ENCODE data around the gene NRF1. TPM values are rescaled to one million over a fixed set of nuclear protein-coding genes. Genes with fewer than 3 reads are reported as not detected.

NRF1 gene
- total RNA-seq, 1 experiment from 2014 or later = 23.2 TPM

- Histone ChIP-seq H3K4me2 (no peak overlapping the region), H4K20me1 (ENCODE audit: insufficient read depth) (no peaks in the 10 kb centered on the region), H3K79me2 (ENCODE audit: low read depth) (peaks cover 6% of the 10 kb centered on the region; the same call in 1 of the 2 replicates), H3K27me3 (ENCODE audit: insufficient read depth, low read depth) (no peaks in the 10 kb centered on the region), H3K9me2 (ENCODE audit: insufficient read depth) (no peaks in the 10 kb centered on the region), H3F3A (ENCODE audit: insufficient read depth, low read depth) (peaks cover 19% of the 10 kb centered on the region), H3K36me3 (ENCODE audit: low read depth) (peaks cover 4% of the 10 kb centered on the region; the same call in 1 of the 2 replicates), H3K9me3 (ENCODE audit: insufficient read depth, low read depth) (no peaks in the 10 kb centered on the region), H3K4me3 (no peak overlapping the region), H3K27ac (no peak overlapping the region), H2AFZ (no peak overlapping the region), H3K4me1 (replicated peaks; ENCODE audit: insufficient read depth) (peaks cover 17% of the 10 kb centered on the region)
- CTCF ChIA-PET = no interaction called here
- DNase-seq = no peak
- POLR2A ChIA-PET (ENCODE audit: unreplicated experiment) = no interaction called here
- BruUV-seq (replicated peaks) = no TSS peak
- intact Hi-C loops (cut with micrococcal nuclease; ENCODE audit: unreplicated experiment) = loop anchor here (5.0 to 10.0 kb wide), 2 partner anchors 287 to 360 kb away; partner anchors contain the start of gene UBE2H
- no peak for TF ChIP-seq CTCF (conservative IDR thresholded peaks at IDR 0.05)
- TF ChIP-seq EZH2 (IDR thresholded peaks at IDR 0.05; ENCODE audit: low read depth) = no peak
Observed at GRCh38 chr7:129667551-129667950, 56.0 kb downstream of the NRF1 start.

- Histone ChIP-seq H3K4me2 (no peak overlapping the region), H2AFZ (no peak overlapping the region), H3K79me2 (ENCODE audit: low read depth) (peaks cover 6% of the 10 kb centered on the region; the same call in 1 of the 2 replicates), H3K36me3 (ENCODE audit: low read depth) (peaks cover 10% of the 10 kb centered on the region; the same call in 1 of the 2 replicates), H3K4me1 (replicated peaks; ENCODE audit: insufficient read depth) (peaks cover 8% of the 10 kb centered on the region), H3K9me3 (ENCODE audit: insufficient read depth, low read depth) (no peaks in the 10 kb centered on the region; the same call in 1 of the 2 replicates), H3K27me3 (ENCODE audit: insufficient read depth, low read depth) (no peaks in the 10 kb centered on the region), H3F3A (ENCODE audit: insufficient read depth, low read depth) (peaks cover 10% of the 10 kb centered on the region), H3K9me2 (ENCODE audit: insufficient read depth) (no peaks in the 10 kb centered on the region), H3K4me3 (no peak overlapping the region), H4K20me1 (ENCODE audit: insufficient read depth) (no peaks in the 10 kb centered on the region), H3K27ac (no peak overlapping the region)
- ChIA-PET POLR2A (ENCODE audit: unreplicated experiment) (interaction anchor here (0.6 kb wide), 1 partner anchor 233 kb away, joined by 4 read pairs; no protein-coding TSS in a partner anchor), CTCF (no interaction called here)
- DNase-seq = no peak
- intact Hi-C loops (cut with micrococcal nuclease; ENCODE audit: unreplicated experiment) = loop anchor here (5.0 to 10.0 kb wide), 2 partner anchors 285 to 357 kb away; partner anchors contain the start of gene UBE2H
- BruUV-seq (replicated peaks) = no TSS peak
- TF ChIP-seq CTCF (conservative IDR thresholded peaks at IDR 0.05) (no peak), EZH2 (IDR thresholded peaks at IDR 0.05; ENCODE audit: low read depth) (no peak)
Observed at GRCh38 chr7:129669901-129670300, 58.4 kb downstream of the NRF1 start.

GRCh38 chr7:129670656-129671055 lies 59.1 kb downstream of the NRF1 start:
- peaks cover 4% of the 10 kb centered on the region for H3F3A ChIP-seq (ENCODE audit: insufficient read depth, low read depth)
- intact Hi-C loops (cut with micrococcal nuclease; ENCODE audit: unreplicated experiment) = no loop called here
- H3K9me3 ChIP-seq (ENCODE audit: insufficient read depth, low read depth) = peaks cover 3% of the 10 kb centered on the region; the same call in 1 of the 2 replicates
- H3K27me3 ChIP-seq (ENCODE audit: insufficient read depth, low read depth) = no peaks in the 10 kb centered on the region
- BruUV-seq (replicated peaks) = no TSS peak
- POLR2A ChIA-PET (ENCODE audit: unreplicated experiment) = no interaction called here
- H3K9me2 ChIP-seq (ENCODE audit: insufficient read depth) = no peaks in the 10 kb centered on the region
- H3K27ac ChIP-seq = no peak overlapping the region
- peaks cover under 1% of the 10 kb centered on the region; the same call in 1 of the 2 replicates for H3K4me1 ChIP-seq (replicated peaks; ENCODE audit: insufficient read depth)
- no peak overlapping the region for H3K4me2 ChIP-seq
- TF ChIP-seq CTCF (conservative IDR thresholded peaks at IDR 0.05) (no peak), EZH2 (IDR thresholded peaks at IDR 0.05; ENCODE audit: low read depth) (no peak)
- H4K20me1 ChIP-seq (ENCODE audit: insufficient read depth) = no peaks in the 10 kb centered on the region
- no peak for DNase-seq
- peaks cover 17% of the 10 kb centered on the region; the same call in 1 of the 2 replicates for H3K36me3 ChIP-seq (ENCODE audit: low read depth)
- H3K79me2 ChIP-seq (ENCODE audit: low read depth) = peaks cover 2% of the 10 kb centered on the region; the same call in 1 of the 2 replicates
- H2AFZ ChIP-seq = no peak overlapping the region
- no peak overlapping the region for H3K4me3 ChIP-seq
- CTCF ChIA-PET = no interaction called here

All from PC-9 (cell line).